SU-DHL-6 (cell line): ENCODE results near the gene CEP126.

Experiments used
- H2AFZ ChIP-seq: fragments of 200-600 bp; sonication (generic); 2 replicates; pipeline ENCODE4 v1.6.1; 2014; ENCODE audit warnings: low read depth, mild to moderate bottlenecking, moderate library complexity, mixed read lengths, antibody characterized with exemption, low read length; ENCODE audit not compliant: severe bottlenecking
- H3F3A ChIP-seq: fragments of 200-600 bp; shearing (Covaris generic); 2 replicates; pipeline ENCODE4 v1.6.0; 2016; ENCODE audit warnings: antibody characterized with exemption, mild to moderate bottlenecking; ENCODE audit not compliant: insufficient read depth
- H3K27ac ChIP-seq: fragments of 200-600 bp; sonication (generic); 2 replicates; pipeline ENCODE4 v1.5.1; 2016; ENCODE audit warnings: low read depth, mild to moderate bottlenecking, low read length, moderate library complexity, mixed read lengths
- H3K27me3 ChIP-seq: fragments of 200-600 bp; sonication (generic), shearing (Covaris generic); 2 replicates; pipeline ENCODE4 v1.6.0; 2014; ENCODE audit warnings: mild to moderate bottlenecking, low read length
- H3K36me3 ChIP-seq: fragments of 200-600 bp; sonication (generic); 2 replicates; pipeline ENCODE4 v1.6.1; 2014; ENCODE audit warnings: mild to moderate bottlenecking, low read length, mixed read lengths
- H3K4me2 ChIP-seq: fragments of 300-600, 200-600 bp; shearing (Covaris generic), sonication (generic); 2 replicates; pipeline ENCODE4 v1.6.0; 2014; ENCODE audit warnings: low read length, low read depth, mild to moderate bottlenecking; ENCODE audit not compliant: poor library complexity, severe bottlenecking
- H3K4me3 ChIP-seq: fragments of 200-600 bp; sonication (generic); 2 replicates; pipeline ENCODE4 v1.5.1; 2014; ENCODE audit warnings: antibody characterized with exemption, low read length, mild to moderate bottlenecking, mixed read lengths; ENCODE audit not compliant: insufficient read depth, poor library complexity, severe bottlenecking
- H3K79me2 ChIP-seq: fragments of 200-600 bp; sonication (generic); 2 replicates; pipeline ENCODE4 v1.6.1; 2014; ENCODE audit warnings: mild to moderate bottlenecking, low read length, moderate library complexity; ENCODE audit not compliant: insufficient read depth
- H3K9ac ChIP-seq: fragments of 200-600 bp; sonication (generic); 2 replicates; pipeline ENCODE4 v1.7.0; 2014; ENCODE audit warnings: mild to moderate bottlenecking, low read length
- H3K9me2 ChIP-seq: fragments of 200-600 bp; sonication (generic); replicated peaks from 2 replicates; pipeline ENCODE4 v1.6.1; 2014; ENCODE audit warnings: low read length; ENCODE audit not compliant: insufficient read depth
- H3K9me3 ChIP-seq: fragments of 200-600 bp; sonication (generic); 2 replicates; pipeline ENCODE4 v1.6.1; 2014; ENCODE audit warnings: low read length, mixed read lengths; ENCODE audit not compliant: insufficient read depth
- H4K20me1 ChIP-seq: fragments of 200-600 bp; sonication (generic); 2 replicates; pipeline ENCODE4 v1.6.1; 2014; ENCODE audit warnings: low read depth, mild to moderate bottlenecking, antibody characterized with exemption, low read length, moderate library complexity, mixed read lengths
- CTCF ChIP-seq: fragments of 200-600 bp; sonication (generic); IDR thresholded peaks from one replicate; pipeline ENCODE4 v1.5.1; 2017; ENCODE audit warnings: antibody characterized with exemption, mild to moderate bottlenecking, low read length, moderate library complexity; ENCODE audit not compliant: insufficient read depth, poor library complexity, severe bottlenecking
- EZH2phosphoT487 ChIP-seq: fragments of 200-600 bp; sonication (generic), shearing (Covaris generic); conservative IDR thresholded peaks from 2 replicates; pipeline ENCODE4 v1.6.1; 2018; ENCODE audit warnings: mild to moderate bottlenecking, antibody characterized with exemption, low read length, moderate library complexity, mixed read lengths

CEP126 gene

GRCh38 chr11:102017026-102017425 lies 102.2 kb downstream of the CEP126 start:
- Histone ChIP-seq H3F3A (no peaks in the 10 kb centered on the region), H4K20me1 (no peaks in the 10 kb centered on the region), H3K79me2 (no peaks in the 10 kb centered on the region), H3K9ac (no peak overlapping the region), H3K27me3 (no peaks in the 10 kb centered on the region), H3K4me3 (no peak overlapping the region), H3K36me3 (no peaks in the 10 kb centered on the region), H3K9me2 (no peaks in the 10 kb centered on the region), H3K9me3 (no peaks in the 10 kb centered on the region), H2AFZ (no peak overlapping the region), H3K27ac (no peak overlapping the region), H3K4me2 (no peak overlapping the region)
- TF ChIP-seq CTCF (no peak), EZH2phosphoT487 (no peak)

- Histone ChIP-seq H3K4me3 (no peak overlapping the region), H4K20me1 (no peaks in the 10 kb centered on the region), H3K36me3 (no peaks in the 10 kb centered on the region), H3K79me2 (no peaks in the 10 kb centered on the region), H2AFZ (no peak overlapping the region), H3K4me2 (no peak overlapping the region), H3K27me3 (no peaks in the 10 kb centered on the region), H3K9ac (no peak overlapping the region), H3K9me3 (no peaks in the 10 kb centered on the region), H3F3A (no peaks in the 10 kb centered on the region), H3K27ac (no peak overlapping the region), H3K9me2 (no peaks in the 10 kb centered on the region)
- no peak for TF ChIP-seq CTCF
- no peak for TF ChIP-seq EZH2phosphoT487
These were observed 111.4 kb downstream of the CEP126 start for GRCh38 chr11:102026217-102026616.

DNA sequence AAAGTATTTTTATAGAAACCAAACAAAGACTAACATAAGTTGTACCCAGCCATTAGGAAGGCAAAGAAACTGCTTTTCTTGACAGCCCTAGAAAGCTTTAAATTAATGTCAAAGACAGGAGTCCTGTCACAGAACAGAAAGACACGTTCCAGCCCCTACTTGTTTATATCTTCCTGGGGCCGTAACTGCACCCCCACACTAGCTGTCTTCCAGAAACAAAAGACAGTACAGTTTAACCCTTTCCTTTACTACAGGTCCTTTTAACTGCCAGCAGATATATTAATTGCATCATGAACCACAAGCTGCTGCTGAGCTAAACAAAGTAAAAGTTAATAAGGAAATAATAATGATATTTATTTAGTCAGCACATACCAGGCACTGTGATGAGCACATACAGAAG lies 112.1 kb downstream of the CEP126 start:
- no peak overlapping the region for H3K27ac ChIP-seq
- H3K4me3 ChIP-seq, result no peak overlapping the region
- H2AFZ ChIP-seq, result no peak overlapping the region
- no peaks in the 10 kb centered on the region for H4K20me1 ChIP-seq
- no peaks in the 10 kb centered on the region for H3K27me3 ChIP-seq
- H3K9me3 ChIP-seq, result no peaks in the 10 kb centered on the region
- no peaks in the 10 kb centered on the region for H3K9me2 ChIP-seq
- no peak overlapping the region for H3K9ac ChIP-seq
- no peak overlapping the region for H3K4me2 ChIP-seq
- no peaks in the 10 kb centered on the region for H3K36me3 ChIP-seq
- H3K79me2 ChIP-seq, result no peaks in the 10 kb centered on the region
- no peak for TF ChIP-seq CTCF
- no peak for TF ChIP-seq EZH2phosphoT487
- no peaks in the 10 kb centered on the region for H3F3A ChIP-seq

DNA sequence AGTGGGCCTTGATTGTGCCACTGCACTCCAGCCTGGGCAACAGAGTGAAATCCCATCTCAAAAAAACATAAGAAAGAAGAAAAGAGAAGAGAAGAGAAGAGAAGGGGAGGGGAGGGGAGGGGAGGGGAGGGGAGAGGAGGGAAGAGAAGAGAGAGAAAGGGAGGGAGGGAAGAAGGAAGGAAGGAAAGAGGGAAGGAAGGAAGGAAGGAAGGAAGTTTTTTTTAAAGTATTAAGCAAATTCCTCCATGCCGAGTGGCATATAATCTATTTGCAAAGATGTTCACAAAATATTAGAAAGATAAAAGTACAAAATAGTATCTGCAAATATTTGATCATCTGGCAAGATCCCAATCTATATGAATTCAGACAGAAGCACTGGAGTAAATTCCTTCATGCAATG lies 121.9 kb downstream of the CEP126 start:
- H3K27ac ChIP-seq, result no peak overlapping the region
- H3K9me2 ChIP-seq, result no peaks in the 10 kb centered on the region
- H4K20me1 ChIP-seq, result no peaks in the 10 kb centered on the region
- H3K4me3 ChIP-seq, result no peak overlapping the region
- no peaks in the 10 kb centered on the region for H3K27me3 ChIP-seq
- no peaks in the 10 kb centered on the region for H3F3A ChIP-seq
- H3K9me3 ChIP-seq, result no peaks in the 10 kb centered on the region
- no peak overlapping the region for H3K9ac ChIP-seq
- no peaks in the 10 kb centered on the region for H3K36me3 ChIP-seq
- H3K79me2 ChIP-seq, result no peaks in the 10 kb centered on the region
- no peak for TF ChIP-seq EZH2phosphoT487
- no peak overlapping the region for H3K4me2 ChIP-seq
- no peak overlapping the region for H2AFZ ChIP-seq
